Activated T-cell treated with anti-CD3 and anti-CD28 coated beads, Interleukin-2, amount 50 U/mL, for 72 hours (primary cell): ENCODE results near the gene METAP1D. TPM values are rescaled to one million over a fixed set of nuclear protein-coding genes. Genes with fewer than 3 reads are reported as not detected.

Source experiments
- ATAC-seq, 2 donors: fragments of 150-1000 bp; cut with Tn5 transposase; replicated peaks in 1 of 2; 2 replicates each; pipeline ENCODE4 v1.10.0; 2021; ENCODE audit warnings: moderate library complexity in 2 of 2, mild to moderate bottlenecking in 1 of 2
- DNase-seq, 2 donors: peaks; one replicate each; pipeline ENCODE4 v3.0.0; 2021 to 2022; ENCODE audit warnings: mixed read lengths in 1 of 2
- H3K27ac Mint-ChIP-seq: one replicate; pipeline ENCODE4 v1.8.0; 2022; ENCODE audit warnings: mild to moderate bottlenecking, moderate library complexity, mixed read lengths
- H3K27me3 Mint-ChIP-seq: one replicate; pipeline ENCODE4 v1.8.0; 2022; ENCODE audit warnings: low read depth, mixed read lengths
- H3K36me3 Mint-ChIP-seq, 2 donors: one replicate each; pipeline ENCODE4 v1.8.0; 2022; ENCODE audit warnings: mixed read lengths in 2 of 2, mild to moderate bottlenecking in 1 of 2; ENCODE audit not compliant: insufficient read depth in 2 of 2
- H3K4me1 Mint-ChIP-seq: one replicate; pipeline ENCODE4 v1.8.0; 2022; ENCODE audit warnings: low read depth, mixed read lengths
- H3K4me3 Mint-ChIP-seq, 2 donors: one replicate each; pipeline ENCODE4 v1.8.0; 2022; ENCODE audit warnings: mild to moderate bottlenecking in 2 of 2, mixed read lengths in 2 of 2, moderate library complexity in 2 of 2
- H3K9me3 Mint-ChIP-seq, 2 donors: one replicate each; pipeline ENCODE4 v1.8.0; 2022; ENCODE audit warnings: mixed read lengths in 2 of 2
- total RNA-seq, 2 donors: library from RNA; stranded (reverse); gene quantifications; one replicate each; pipeline ENCODE4 v1.2.3, GENCODE V29; 2022

METAP1D gene
- 1 to 10 TPM; 4.4 to 9.9 TPM for total RNA-seq

DNA sequence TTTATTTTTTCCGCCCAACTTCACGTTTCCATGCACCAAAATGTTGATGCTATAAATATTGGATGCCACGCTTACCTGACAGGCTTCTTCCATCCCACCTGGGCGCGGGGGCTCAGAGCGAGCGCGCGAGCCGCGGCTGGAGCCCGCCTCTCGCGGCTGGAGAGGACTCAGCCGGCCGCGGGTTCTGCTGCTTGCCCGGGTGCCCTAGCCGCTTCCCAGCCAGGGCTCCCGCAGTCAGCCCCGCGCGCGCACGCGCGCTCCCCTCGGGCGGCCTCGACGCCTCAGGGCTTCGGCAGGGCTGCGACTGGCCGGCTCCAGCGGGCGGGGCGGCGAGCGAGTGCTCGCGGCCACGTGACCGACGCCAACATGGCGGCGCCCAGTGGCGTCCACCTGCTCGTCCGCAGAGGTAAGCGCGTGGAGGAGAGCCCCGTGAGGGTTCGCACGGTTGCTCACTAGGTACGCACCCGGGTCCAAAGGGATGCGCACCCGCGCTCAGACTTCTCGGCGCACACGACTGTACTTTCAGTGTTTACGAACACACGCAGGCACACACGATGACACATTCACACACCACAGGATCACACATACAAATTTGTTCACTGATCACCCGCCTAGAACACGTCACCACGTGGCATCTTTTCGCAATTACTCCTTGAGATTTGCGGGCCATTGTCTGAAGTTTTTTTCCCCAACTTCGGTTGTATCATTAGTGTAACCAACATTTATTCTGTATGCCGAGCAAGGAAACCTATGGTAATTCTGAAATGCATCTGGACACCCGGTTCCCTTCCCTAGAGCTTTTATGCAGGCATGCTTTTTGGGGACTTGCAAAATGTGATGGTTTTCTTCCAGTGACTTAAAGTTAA is at the start of gene METAP1D:
METAP1D (plus strand) TSS at position 350 of the 866 bp plus-strand sequence; CDS start at position 367, 17 bp downstream.
- H3K4me3 Mint-ChIP-seq, result peak within 1 kb of the TSS; percentile 81 to 92
- peak; percentile 91 to 92 for DNase-seq
- H3K27ac Mint-ChIP-seq, result peak within 1 kb of the TSS; percentile 28
- ATAC-seq, result peak; percentile 98
- H3K36me3 Mint-ChIP-seq, result no peaks in the 10 kb centered on the region
- H3K9me3 Mint-ChIP-seq, result no peaks in the 10 kb centered on the region
- H3K27me3 Mint-ChIP-seq, result no peaks in the 10 kb centered on the region
- peaks cover 32% of the 10 kb centered on the region for H3K4me1 Mint-ChIP-seq

- H3K4me1 Mint-ChIP-seq, result peaks cover 14% of the 10 kb centered on the region
- no peaks in the 10 kb centered on the region for H3K9me3 Mint-ChIP-seq
- no peaks in the 10 kb centered on the region for H3K27me3 Mint-ChIP-seq
- H3K36me3 Mint-ChIP-seq, result peaks cover 5 to 10% of the 10 kb centered on the region in 2 donors
- H3K4me3 Mint-ChIP-seq, result no peak overlapping the region
- DNase-seq, result no peak
- H3K27ac Mint-ChIP-seq, result no peak overlapping the region
- ATAC-seq, result no peak
These were observed 47.5 kb upstream of the METAP1D start for GRCh38 chr2:171952276-171952675.

DNA sequence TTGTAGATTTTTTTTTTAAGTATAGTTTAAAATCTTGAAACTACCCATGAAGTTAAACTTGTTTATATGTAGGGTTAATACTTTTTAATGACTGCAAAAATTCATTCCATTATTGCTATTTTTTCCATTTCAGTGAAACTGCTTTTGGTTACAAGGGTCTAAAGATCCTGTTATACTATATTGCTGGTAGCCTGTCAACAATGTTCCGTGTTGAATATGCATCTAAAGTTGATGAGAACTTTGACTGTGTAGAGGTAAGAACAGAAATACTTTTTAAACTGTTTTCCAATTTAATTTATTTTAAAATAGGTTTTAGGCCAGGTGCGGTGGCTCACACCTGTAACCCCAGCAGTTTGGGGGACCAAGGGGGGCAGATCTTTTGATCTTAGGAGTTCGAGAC is 47.0 kb upstream of the METAP1D start:
- H3K27me3 Mint-ChIP-seq, result no peaks in the 10 kb centered on the region

DNA sequence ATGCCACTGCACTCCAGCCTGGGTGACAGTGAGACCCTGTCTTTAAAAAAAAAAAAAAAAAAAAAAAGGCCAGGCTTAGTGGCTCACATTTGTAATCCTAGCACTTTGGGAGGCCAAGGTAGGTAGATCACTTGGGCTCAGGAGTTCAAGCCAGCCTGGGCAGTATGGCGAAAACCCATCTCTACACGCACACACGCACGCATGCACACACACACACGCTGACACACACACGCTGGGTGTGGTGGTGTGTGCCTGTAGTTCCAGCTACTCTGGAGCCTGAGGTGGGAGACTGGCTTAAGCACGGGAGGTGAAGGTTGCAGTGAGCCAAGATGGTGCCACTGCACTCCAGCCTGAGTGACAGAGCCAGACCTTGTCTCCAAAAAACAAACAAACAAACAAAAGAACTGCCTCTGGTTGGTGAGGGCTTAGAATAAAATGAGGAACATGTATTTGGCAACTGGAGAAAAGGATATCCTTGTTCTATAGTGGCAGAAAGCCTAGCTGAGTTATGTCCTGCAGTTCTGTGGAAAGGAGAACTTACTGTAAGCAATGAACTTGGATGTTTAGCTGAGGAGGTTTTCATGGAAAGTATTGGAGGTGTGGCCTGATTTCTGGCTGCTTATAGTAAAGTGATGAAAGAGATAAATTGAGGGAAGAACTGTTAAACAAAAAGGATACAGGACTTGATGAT is 43.5 kb upstream of the METAP1D start:
- H3K27ac Mint-ChIP-seq, result no peak overlapping the region
- no peaks in the 10 kb centered on the region for H3K9me3 Mint-ChIP-seq
- H3K4me3 Mint-ChIP-seq, result no peak overlapping the region
- H3K4me1 Mint-ChIP-seq, result peaks cover 14% of the 10 kb centered on the region
- no peak for DNase-seq
- no peak for ATAC-seq
- H3K27me3 Mint-ChIP-seq, result no peaks in the 10 kb centered on the region
- peaks cover 5 to 13% of the 10 kb centered on the region in 2 donors for H3K36me3 Mint-ChIP-seq

More for the DNA sequence above, 47.0 kb upstream of the METAP1D start:
- DNase-seq, result no peak
- Mint-ChIP-seq H3K4me3 (no peak overlapping the region), H3K9me3 (no peaks in the 10 kb centered on the region), H3K36me3 (peaks cover 5 to 10% of the 10 kb centered on the region in 2 donors), H3K27ac (no peak overlapping the region), H3K4me1 (peaks cover 14% of the 10 kb centered on the region)
- ATAC-seq, result no peak

GRCh38 chr2:171957061-171957460 is 42.7 kb upstream of the METAP1D start:
- peaks cover 14% of the 10 kb centered on the region for H3K4me1 Mint-ChIP-seq
- ATAC-seq, result no peak
- H3K27ac Mint-ChIP-seq, result no peak overlapping the region
- DNase-seq, result no peak
- no peak overlapping the region for H3K4me3 Mint-ChIP-seq
- H3K36me3 Mint-ChIP-seq, result peaks cover 5 to 13% of the 10 kb centered on the region in 2 donors
- H3K9me3 Mint-ChIP-seq, result no peaks in the 10 kb centered on the region
- H3K27me3 Mint-ChIP-seq, result no peaks in the 10 kb centered on the region

DNA sequence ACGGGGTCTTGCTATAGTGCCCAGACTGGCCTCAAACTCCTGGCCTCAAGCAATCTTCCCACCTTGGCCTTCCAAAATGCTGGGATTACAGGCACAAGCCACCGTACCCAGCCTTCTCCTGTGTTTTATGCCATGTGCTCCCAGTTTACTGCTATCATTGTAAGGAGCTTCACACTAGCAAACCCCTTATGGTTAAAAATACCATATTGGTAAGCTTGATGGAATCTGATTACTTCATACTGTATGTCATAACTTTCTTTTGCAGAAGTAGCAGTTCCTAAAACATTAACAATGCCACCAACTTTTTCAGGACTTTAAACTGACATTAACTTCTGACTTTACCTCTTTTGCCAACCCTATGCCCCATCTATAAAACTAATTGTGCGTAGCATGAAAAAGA is 41.3 kb upstream of the METAP1D start:
- Mint-ChIP-seq H3K27ac (no peak overlapping the region), H3K4me1 (peaks cover 19% of the 10 kb centered on the region), H3K9me3 (no peaks in the 10 kb centered on the region), H3K27me3 (no peaks in the 10 kb centered on the region), H3K36me3 (peaks cover 5 to 13% of the 10 kb centered on the region in 2 donors), H3K4me3 (no peak overlapping the region)
- ATAC-seq, result no peak
- DNase-seq, result no peak

DNA sequence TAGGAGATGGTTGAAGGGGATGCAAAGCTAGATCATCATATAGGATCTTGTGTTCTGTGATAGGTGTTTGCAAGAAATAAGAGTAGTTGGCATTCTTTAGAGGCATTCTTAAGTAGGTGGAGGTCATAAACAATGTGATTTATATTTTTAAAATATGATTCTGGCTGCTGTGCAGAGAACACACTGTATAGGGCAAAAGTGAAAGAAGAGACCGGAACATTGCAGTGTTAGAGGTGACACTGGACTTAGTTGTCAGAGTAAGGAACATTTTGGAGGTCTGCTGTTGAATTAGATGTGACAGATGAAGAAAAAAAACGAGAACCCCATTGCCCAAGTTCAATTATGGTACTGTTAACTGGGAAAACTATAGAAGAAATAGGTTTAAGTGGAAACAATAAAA is 39.8 kb upstream of the METAP1D start:
- peaks cover 13% of the 10 kb centered on the region for H3K4me1 Mint-ChIP-seq
- no peak for DNase-seq
- peaks cover 2 to 7% of the 10 kb centered on the region in 2 donors for H3K36me3 Mint-ChIP-seq
- no peak overlapping the region for H3K27ac Mint-ChIP-seq
- ATAC-seq, result no peak
- no peaks in the 10 kb centered on the region for H3K27me3 Mint-ChIP-seq
- H3K4me3 Mint-ChIP-seq, result no peak overlapping the region
- H3K9me3 Mint-ChIP-seq, result no peaks in the 10 kb centered on the region

- Mint-ChIP-seq H3K4me1 (peaks cover 14% of the 10 kb centered on the region), H3K4me3 (no peak overlapping the region), H3K27ac (no peak overlapping the region), H3K9me3 (no peaks in the 10 kb centered on the region), H3K36me3 (peaks cover 0 to 5% of the 10 kb centered on the region in 2 donors), H3K27me3 (no peaks in the 10 kb centered on the region)
- DNase-seq, result no peak
- ATAC-seq, result no peak
These were observed 39.2 kb upstream of the METAP1D start for GRCh38 chr2:171960570-171960969.

DNA sequence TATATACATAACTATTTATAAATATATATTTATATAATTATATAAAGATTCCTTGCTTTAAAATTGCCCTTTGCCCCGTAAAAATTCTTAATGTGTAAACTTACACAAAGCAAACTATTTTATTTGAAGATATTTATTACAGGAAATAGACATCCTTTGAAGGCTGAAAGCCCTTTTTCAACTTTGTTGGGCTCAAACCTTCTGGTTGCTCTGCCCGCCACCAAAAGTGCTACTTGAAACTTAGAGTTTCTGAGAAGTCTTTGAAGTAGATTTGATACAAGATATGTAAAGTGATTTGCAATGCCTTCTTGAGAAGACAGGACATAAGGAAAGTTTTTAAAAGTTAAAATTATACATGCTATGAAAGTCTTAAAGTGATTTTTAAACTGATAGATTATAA is 36.6 kb upstream of the METAP1D start:
- ATAC-seq (no peak), DNase-seq (no peak)
- Mint-ChIP-seq H3K9me3 (no peaks in the 10 kb centered on the region), H3K4me3 (peak overlapping the region in 1 of 2 donors; percentile 39), H3K27me3 (no peaks in the 10 kb centered on the region), H3K4me1 (peaks cover 14% of the 10 kb centered on the region), H3K27ac (no peak overlapping the region), H3K36me3 (peaks cover 2 to 17% of the 10 kb centered on the region in 2 donors)

- DNase-seq, result no peak
- Mint-ChIP-seq H3K4me1 (peaks cover 14% of the 10 kb centered on the region), H3K9me3 (no peaks in the 10 kb centered on the region), H3K27ac (no peak overlapping the region), H3K36me3 (peaks cover 2 to 16% of the 10 kb centered on the region in 2 donors), H3K4me3 (no peak overlapping the region), H3K27me3 (no peaks in the 10 kb centered on the region)
- no peak for ATAC-seq
These were observed 35.4 kb upstream of the METAP1D start for GRCh38 chr2:171964308-171964707.

DNA sequence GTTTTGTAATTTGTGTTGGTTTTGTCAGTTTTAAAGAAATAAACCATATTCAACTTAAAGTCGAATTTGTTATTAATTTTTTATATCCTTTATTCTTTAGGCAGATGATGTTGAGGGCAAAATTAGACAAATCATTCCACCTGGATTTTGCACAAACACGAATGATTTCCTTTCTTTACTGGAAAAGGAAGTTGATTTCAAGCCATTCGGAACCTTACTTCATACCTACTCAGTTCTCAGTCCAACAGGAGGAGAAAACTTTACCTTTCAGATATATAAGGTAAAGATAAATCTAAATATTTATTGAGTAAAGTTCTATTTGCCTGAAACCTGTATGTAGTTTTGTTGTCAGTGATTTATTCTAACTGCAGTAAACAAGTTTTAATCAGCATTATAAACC is 34.5 kb upstream of the METAP1D start:
- Mint-ChIP-seq H3K9me3 (no peaks in the 10 kb centered on the region), H3K36me3 (peaks cover 2 to 13% of the 10 kb centered on the region in 2 donors), H3K27ac (no peak overlapping the region), H3K4me3 (no peak overlapping the region), H3K27me3 (no peaks in the 10 kb centered on the region), H3K4me1 (peaks cover 14% of the 10 kb centered on the region)
- DNase-seq (no peak), ATAC-seq (peak; percentile 44 to 66)

- Mint-ChIP-seq H3K9me3 (no peaks in the 10 kb centered on the region), H3K27ac (no peak overlapping the region), H3K4me1 (peaks cover 14% of the 10 kb centered on the region), H3K27me3 (no peaks in the 10 kb centered on the region), H3K36me3 (peaks cover 2 to 13% of the 10 kb centered on the region in 2 donors), H3K4me3 (no peak overlapping the region)
- DNase-seq (no peak), ATAC-seq (peak in 1 of 2 donors; percentile 28)
These were observed 34.1 kb upstream of the METAP1D start for GRCh38 chr2:171965661-171966060.

GRCh38 chr2:171966235-171966634 is 33.5 kb upstream of the METAP1D start:
- H3K4me1 Mint-ChIP-seq, result peaks cover 14% of the 10 kb centered on the region
- DNase-seq (no peak), ATAC-seq (peak in 1 of 2 donors; percentile 64)
- H3K9me3 Mint-ChIP-seq, result no peaks in the 10 kb centered on the region
- no peak overlapping the region for H3K27ac Mint-ChIP-seq
- H3K27me3 Mint-ChIP-seq, result no peaks in the 10 kb centered on the region
- no peak overlapping the region for H3K4me3 Mint-ChIP-seq
- peaks cover 2 to 15% of the 10 kb centered on the region in 2 donors for H3K36me3 Mint-ChIP-seq
